HepG2 (cell line): ENCODE results near the gene SNX27. TPM values are rescaled to one million over a fixed set of nuclear protein-coding genes. Genes with fewer than 3 reads are reported as not detected.
A peak's percentile ranks its signal among the peaks of the same experiment; 100 is the strongest.

Source experiments
- CCAR2 ChIP-seq: fragments of 200-400 bp; formaldehyde crosslinking; optimal IDR thresholded peaks from 2 replicates; pipeline ENCODE3; 2018; ENCODE audit warnings: low read depth, mild to moderate bottlenecking, low read length, moderate library complexity
- CCDC6 ChIP-seq: sonication (generic); formaldehyde crosslinking; IDR thresholded peaks from 2 replicates; pipeline ENCODE4 v1.8.1; 2022; ENCODE audit warnings: mild to moderate bottlenecking, missing genetic modification reagents, moderate library complexity
- DNMT1 ChIP-seq: sonication (generic); formaldehyde crosslinking; IDR thresholded peaks from 2 replicates; pipeline ENCODE4 v1.5.1; 2020; ENCODE audit warnings: mild to moderate bottlenecking, missing genetic modification reagents
- HMGA1 ChIP-seq: sonication (generic); formaldehyde crosslinking; conservative IDR thresholded peaks from 2 replicates; pipeline ENCODE4 v1.4.0; 2020; ENCODE audit warnings: missing genetic modification reagents
- JUN ChIP-seq: sonication (generic); formaldehyde crosslinking; IDR thresholded peaks from 2 replicates; pipeline ENCODE4 v1.4.0; 2020; ENCODE audit warnings: mild to moderate bottlenecking, missing genetic modification reagents
- NFYC ChIP-seq: IDR thresholded peaks from 2 replicates; pipeline ENCODE4 v1.6.1; 2016; ENCODE audit warnings: missing genetic modification reagents, missing compliant biosample characterization
- PRMT3 ChIP-seq: sonication (generic); formaldehyde crosslinking; IDR thresholded peaks from 2 replicates; pipeline ENCODE4 v1.8.1; 2022; ENCODE audit warnings: low read depth, mild to moderate bottlenecking, moderate library complexity, missing genetic modification reagents, borderline replicate concordance
- RBM22 ChIP-seq: fragments of 200-400 bp; formaldehyde crosslinking; optimal IDR thresholded peaks from 2 replicates; pipeline ENCODE3; 2017; ENCODE audit warnings: mild to moderate bottlenecking, low read length, moderate library complexity
- REXO4 ChIP-seq: sonication (generic); formaldehyde crosslinking; IDR thresholded peaks from 2 replicates; pipeline ENCODE4 v1.8.0; 2022; ENCODE audit warnings: missing genetic modification reagents, mild to moderate bottlenecking, borderline replicate concordance
- RXRA ChIP-seq: sonication (generic); formaldehyde crosslinking; IDR thresholded peaks from 2 replicates; pipeline ENCODE4 v1.5.1; 2020; ENCODE audit warnings: missing genetic modification reagents
- SIN3A ChIP-seq: IDR thresholded peaks from 2 replicates; pipeline ENCODE4 v1.6.1; 2011; ENCODE audit warnings: low read depth, mild to moderate bottlenecking, control low read depth, low read length, borderline replicate concordance
- SOX6 ChIP-seq, 2 experiments: fragments of 450-650 bp in 1 of 2; sonication (generic) in 1 of 2; formaldehyde crosslinking in 1 of 2; IDR thresholded peaks; 2 replicates each; pipeline versions ENCODE4 v1.4.0 to v1.6.1; 2017 to 2020; ENCODE audit warnings: antibody characterized with exemption in 1 of 2, mild to moderate bottlenecking in 1 of 2, missing genetic modification reagents in 1 of 2
- STAG1 ChIP-seq: sonication (generic); formaldehyde crosslinking; IDR thresholded peaks from 2 replicates; pipeline ENCODE4 v1.4.0; 2020; ENCODE audit warnings: missing genetic modification reagents
- YEATS4 ChIP-seq: sonication (generic); formaldehyde crosslinking; IDR thresholded peaks from 2 replicates; pipeline ENCODE4 v1.4.0; 2020; ENCODE audit warnings: missing genetic modification reagents, borderline replicate concordance
- ZNF10 ChIP-seq: sonication (generic); formaldehyde crosslinking; IDR thresholded peaks from 2 replicates; pipeline ENCODE4 v1.4.0; 2020; ENCODE audit warnings: mild to moderate bottlenecking, low read depth, missing genetic modification reagents, borderline replicate concordance
- ZNF18 ChIP-seq: sonication (generic); formaldehyde crosslinking; IDR thresholded peaks from 2 replicates; pipeline ENCODE4 v1.8.0; 2022; ENCODE audit warnings: mild to moderate bottlenecking, missing genetic modification reagents; ENCODE audit not compliant: insufficient replicate concordance
- ZNF431 ChIP-seq: sonication (generic); formaldehyde crosslinking; IDR thresholded peaks from 2 replicates; pipeline ENCODE4 v1.9.0; 2022; ENCODE audit warnings: missing genetic modification reagents, low read depth, mild to moderate bottlenecking, borderline replicate concordance
- ZNF44 ChIP-seq: sonication (generic); formaldehyde crosslinking; IDR thresholded peaks from 2 replicates; pipeline ENCODE4 v1.5.1; 2020; ENCODE audit warnings: mild to moderate bottlenecking, missing genetic modification reagents
- ZSCAN25 ChIP-seq: sonication (generic); formaldehyde crosslinking; IDR thresholded peaks from 2 replicates; pipeline ENCODE4 v1.8.0; 2022; ENCODE audit warnings: mild to moderate bottlenecking, missing genetic modification reagents
- ZSCAN9 ChIP-seq: IDR thresholded peaks from 2 replicates; pipeline ENCODE4 v1.6.1; 2016; ENCODE audit warnings: borderline replicate concordance
- polyA plus RNA-seq, 8 experiments: library from polyadenylated mRNA; depleted of rRNA in 3 of 8; stranded (reverse) in 7 of 8; unstranded in 1 of 8; fragments of >200 nt; fragmentation: Illumina TruSeq in 4 of 8; extraction: Trizol in 4 of 8; gene quantifications; 2 replicates each; pipeline versions ENCODE4 v1.2.1 to v1.2.3, GENCODE V29; 2011 to 2016; ENCODE audit warnings: low read depth in 4 of 8, missing spikeins in 1 of 8, mixed read lengths in 1 of 8; ENCODE audit not compliant: insufficient read depth in 1 of 8
- total RNA-seq, 5 experiments: library from RNA; depleted of rRNA; stranded (reverse); fragments of >200 nt; fragmentation: Illumina TruSeq; extraction: Trizol; gene quantifications; 2 replicates each; pipeline ENCODE4 v1.2.3, GENCODE V29; 2016; ENCODE audit warnings: low read depth in 1 of 5
- TF ChIP-seq, protein P1 (sequence below): sonication (generic); formaldehyde crosslinking; conservative IDR thresholded peaks from 2 replicates; pipeline ENCODE4 v1.8.0; 2022; ENCODE audit warnings: mild to moderate bottlenecking, moderate library complexity, missing genetic modification reagents
- TF ChIP-seq, protein P2 (sequence below): sonication (generic); formaldehyde crosslinking; IDR thresholded peaks from 2 replicates; pipeline ENCODE4 v1.5.0; 2020; ENCODE audit warnings: mild to moderate bottlenecking, missing genetic modification reagents
- TF ChIP-seq, protein P3 (sequence below): sonication (generic); formaldehyde crosslinking; IDR thresholded peaks from 2 replicates; pipeline ENCODE4 v1.5.0; 2020; ENCODE audit warnings: mild to moderate bottlenecking, missing genetic modification reagents

SNX27 gene
- total and polyA plus RNA-seq, 2 of the 13 experiments (the other 11 are each of a cell fraction or from before 2014, with no cell fraction given), result 14.4 to 17.8 TPM

GRCh38 chr1:151611832-151612500, at the start of gene SNX27 (continued):
- TF ChIP-seq, protein P1, sequence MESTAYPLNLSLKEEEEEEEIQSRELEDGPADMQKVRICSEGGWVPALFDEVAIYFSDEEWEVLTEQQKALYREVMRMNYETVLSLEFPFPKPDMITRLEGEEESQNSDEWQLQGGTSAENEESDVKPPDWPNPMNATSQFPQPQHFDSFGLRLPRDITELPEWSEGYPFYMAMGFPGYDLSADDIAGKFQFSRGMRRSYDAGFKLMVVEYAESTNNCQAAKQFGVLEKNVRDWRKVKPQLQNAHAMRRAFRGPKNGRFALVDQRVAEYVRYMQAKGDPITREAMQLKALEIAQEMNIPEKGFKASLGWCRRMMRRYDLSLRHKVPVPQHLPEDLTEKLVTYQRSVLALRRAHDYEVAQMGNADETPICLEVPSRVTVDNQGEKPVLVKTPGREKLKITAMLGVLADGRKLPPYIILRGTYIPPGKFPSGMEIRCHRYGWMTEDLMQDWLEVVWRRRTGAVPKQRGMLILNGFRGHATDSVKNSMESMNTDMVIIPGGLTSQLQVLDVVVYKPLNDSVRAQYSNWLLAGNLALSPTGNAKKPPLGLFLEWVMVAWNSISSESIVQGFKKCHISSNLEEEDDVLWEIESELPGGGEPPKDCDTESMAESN (CRISPR knock-in tag), result peak; percentile 85
- TF ChIP-seq HMGA1 (CRISPR knock-in tag), result no peak
- TF ChIP-seq ZNF431 (CRISPR knock-in tag), result no peak; the same call in 1 of the 2 replicates
- TF ChIP-seq RBM22, result no peak
- TF ChIP-seq DNMT1 (CRISPR knock-in tag), result 0 out of 2 replicates have a peak, but pooled peaks have one; percentile 16
- TF ChIP-seq SIN3A, result peak; percentile 62; the same call in 1 of the 2 replicates
- TF ChIP-seq ZNF10, result no peak
- TF ChIP-seq, protein P2, sequence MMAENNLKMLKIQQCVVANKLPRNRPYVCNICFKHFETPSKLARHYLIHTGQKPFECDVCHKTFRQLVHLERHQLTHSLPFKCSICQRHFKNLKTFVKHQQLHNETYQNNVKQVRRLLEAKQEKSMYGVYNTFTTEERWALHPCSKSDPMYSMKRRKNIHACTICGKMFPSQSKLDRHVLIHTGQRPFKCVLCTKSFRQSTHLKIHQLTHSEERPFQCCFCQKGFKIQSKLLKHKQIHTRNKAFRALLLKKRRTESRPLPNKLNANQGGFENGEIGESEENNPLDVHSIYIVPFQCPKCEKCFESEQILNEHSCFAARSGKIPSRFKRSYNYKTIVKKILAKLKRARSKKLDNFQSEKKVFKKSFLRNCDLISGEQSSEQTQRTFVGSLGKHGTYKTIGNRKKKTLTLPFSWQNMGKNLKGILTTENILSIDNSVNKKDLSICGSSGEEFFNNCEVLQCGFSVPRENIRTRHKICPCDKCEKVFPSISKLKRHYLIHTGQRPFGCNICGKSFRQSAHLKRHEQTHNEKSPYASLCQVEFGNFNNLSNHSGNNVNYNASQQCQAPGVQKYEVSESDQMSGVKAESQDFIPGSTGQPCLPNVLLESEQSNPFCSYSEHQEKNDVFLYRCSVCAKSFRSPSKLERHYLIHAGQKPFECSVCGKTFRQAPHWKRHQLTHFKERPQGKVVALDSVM (CRISPR knock-in tag), result peak; percentile 57; the same call in 1 of the 2 replicates
- no peak for TF ChIP-seq SOX6 (IDR thresholded peaks at IDR 0.05)
- no peak for TF ChIP-seq SOX6 (CRISPR knock-in tag; IDR thresholded peaks at IDR 0.05)
- no peak for TF ChIP-seq NFYC (CRISPR knock-in tag)
- TF ChIP-seq RXRA (CRISPR knock-in tag), result no peak
- TF ChIP-seq JUN (CRISPR knock-in tag), result peak; percentile 55; the same call in 1 of the 2 replicates
- no peak for TF ChIP-seq CCAR2
- TF ChIP-seq STAG1, result no peak
- TF ChIP-seq CCDC6 (CRISPR knock-in tag), result no peak
- TF ChIP-seq ZNF18 (CRISPR knock-in tag), result no peak
- TF ChIP-seq ZNF44 (CRISPR knock-in tag), result 0 out of 2 replicates have a peak, but pooled peaks have one; percentile 60
- TF ChIP-seq YEATS4 (CRISPR knock-in tag), result peak; percentile 76
- TF ChIP-seq PRMT3 (CRISPR knock-in tag), result no peak
- no peak for TF ChIP-seq ZSCAN9 (CRISPR knock-in tag)
- peak; percentile 39; the same call in 1 of the 2 replicates for TF ChIP-seq ZSCAN25 (CRISPR knock-in tag)
- no peak for TF ChIP-seq REXO4 (CRISPR knock-in tag)
- TF ChIP-seq, protein P3, sequence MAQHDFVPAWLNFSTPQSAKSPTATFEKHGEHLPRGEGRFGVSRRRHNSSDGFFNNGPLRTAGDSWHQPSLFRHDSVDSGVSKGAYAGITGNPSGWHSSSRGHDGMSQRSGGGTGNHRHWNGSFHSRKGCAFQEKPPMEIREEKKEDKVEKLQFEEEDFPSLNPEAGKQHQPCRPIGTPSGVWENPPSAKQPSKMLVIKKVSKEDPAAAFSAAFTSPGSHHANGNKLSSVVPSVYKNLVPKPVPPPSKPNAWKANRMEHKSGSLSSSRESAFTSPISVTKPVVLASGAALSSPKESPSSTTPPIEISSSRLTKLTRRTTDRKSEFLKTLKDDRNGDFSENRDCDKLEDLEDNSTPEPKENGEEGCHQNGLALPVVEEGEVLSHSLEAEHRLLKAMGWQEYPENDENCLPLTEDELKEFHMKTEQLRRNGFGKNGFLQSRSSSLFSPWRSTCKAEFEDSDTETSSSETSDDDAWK (CRISPR knock-in tag), result no peak
